ENCODE results near the gene STXBP6. TPM values are rescaled to one million over a fixed set of nuclear protein-coding genes. Genes with fewer than 3 reads are reported as not detected.

The STXBP6 gene
- total and polyA plus RNA-seq, 2 of the 13 experiments (the other 11 are each of a cell fraction or from before 2014, with no cell fraction given): 35.3 to 42.8 TPM

GRCh38 chr14:24818058-24818822 is 231.7 kb downstream of the STXBP6 start (continued):
- TF ChIP-seq CEBPZ (IDR thresholded peaks at IDR 0.05; ENCODE audit: low read length) (no peak), ZNF281 (CRISPR knock-in tag; IDR thresholded peaks at IDR 0.05; ENCODE audit: borderline replicate concordance) (peak; percentile 7; the same call in 1 of the 2 replicates), SAFB2 (CRISPR knock-in tag; IDR thresholded peaks at IDR 0.05; ENCODE audit: borderline replicate concordance, low read depth) (no peak; the same call in 1 of the 2 replicates), ZBTB44 (CRISPR knock-in tag; IDR thresholded peaks at IDR 0.05) (no peak), TMF1 (CRISPR knock-in tag; IDR thresholded peaks at IDR 0.05; ENCODE audit: low read depth) (peak; percentile 67; the same call in 1 of the 2 replicates), KLF12 (CRISPR knock-in tag; IDR thresholded peaks at IDR 0.05; ENCODE audit: borderline replicate concordance) (peak; percentile 20; the same call in 1 of the 2 replicates), MIER3 (CRISPR knock-in tag; IDR thresholded peaks at IDR 0.05; ENCODE audit: borderline replicate concordance) (peak; percentile 96), ZNF562 (CRISPR knock-in tag; IDR thresholded peaks at IDR 0.05; ENCODE audit: borderline replicate concordance) (no peak), ZNF253 (CRISPR knock-in tag; IDR thresholded peaks at IDR 0.05; ENCODE audit: borderline replicate concordance) (no peak), AGO1 (IDR thresholded peaks at IDR 0.05; ENCODE audit: low read depth, low read length, poor library complexity, severe bottlenecking) (no peak), ZNF816 (CRISPR knock-in tag; IDR thresholded peaks at IDR 0.05; ENCODE audit: borderline replicate concordance) (peak; percentile 64; the same call in 1 of the 2 replicates), MATR3 (CRISPR knock-in tag; IDR thresholded peaks at IDR 0.05) (no peak), ZNF354B (CRISPR knock-in tag; IDR thresholded peaks at IDR 0.05) (peak; percentile 87; the same call in 1 of the 2 replicates), REPIN1 (CRISPR knock-in tag; IDR thresholded peaks at IDR 0.05; ENCODE audit: borderline replicate concordance, low read depth) (peak; percentile 99), ZNF564 (CRISPR knock-in tag; IDR thresholded peaks at IDR 0.05) (peak; percentile 82), DNMT1 (CRISPR knock-in tag; IDR thresholded peaks at IDR 0.05) (no peak), ZNF556 (CRISPR knock-in tag; IDR thresholded peaks at IDR 0.05; ENCODE audit: borderline replicate concordance) (no peak; the same call in 1 of the 2 replicates), ZNF619 (CRISPR knock-in tag; IDR thresholded peaks at IDR 0.05) (no peak; the same call in 1 of the 2 replicates), HOXA5 (CRISPR knock-in tag; IDR thresholded peaks at IDR 0.05) (peak; percentile 91), ZNF749 (CRISPR knock-in tag; IDR thresholded peaks at IDR 0.05; ENCODE audit: borderline replicate concordance) (peak; percentile 74; the same call in 1 of the 2 replicates)

All from HepG2 (cell line).